Chondrocyte (in vitro differentiated cells): Measurements from ENCODE around the gene FCER1G. TPM values are rescaled to one million over a fixed set of nuclear protein-coding genes. Genes with fewer than 3 reads are reported as not detected.

ENCODE experiments used
- DNase-seq: peaks from one replicate; pipeline ENCODE4 v3.0.0; 2021; ENCODE audit warnings: mixed read lengths, low spot score
- H3K27ac Mint-ChIP-seq: one replicate; pipeline ENCODE4 v1.8.0; 2021; ENCODE audit warnings: mild to moderate bottlenecking, moderate library complexity, mixed read lengths; ENCODE audit not compliant: unreplicated experiment
- H3K27me3 Mint-ChIP-seq: 2 replicates; pipeline ENCODE4 v1.8.0; 2021; ENCODE audit warnings: low read depth, mixed read lengths
- H3K36me3 Mint-ChIP-seq: 2 replicates; pipeline ENCODE4 v1.8.0; 2021; ENCODE audit warnings: low read depth, mixed read lengths
- H3K4me1 Mint-ChIP-seq: 2 replicates; pipeline ENCODE4 v1.8.0; 2021; ENCODE audit warnings: low read depth, mild to moderate bottlenecking, mixed read lengths
- H3K4me3 Mint-ChIP-seq: one replicate; pipeline ENCODE4 v1.8.0; 2021; ENCODE audit warnings: mild to moderate bottlenecking, moderate library complexity, mixed read lengths; ENCODE audit not compliant: unreplicated experiment
- H3K9me3 Mint-ChIP-seq: 2 replicates; pipeline ENCODE4 v1.8.0; 2021; ENCODE audit warnings: low read depth, mixed read lengths
- CTCF ChIP-seq: fragments of 200-600 bp; sonication (generic); IDR thresholded peaks from 2 replicates; pipeline ENCODE4 v1.5.0; 2021; ENCODE audit warnings: antibody characterized with exemption, mild to moderate bottlenecking, moderate library complexity
- total RNA-seq: library from RNA; stranded (reverse); gene quantifications from 3 replicates; pipeline ENCODE4 v1.2.1, GENCODE V29; 2021

The FCER1G gene
- total RNA-seq, 1 donor from 2014 or later: not detected

GRCh38 chr1:161225178-161225533 is 10.1 kb downstream of the FCER1G start:
- TF ChIP-seq CTCF: no peak
- Mint-ChIP-seq H3K9me3 (no peaks in the 10 kb centered on the region), H3K4me1 (peaks cover 26% of the 10 kb centered on the region), H3K27me3 (no peaks in the 10 kb centered on the region), H3K36me3 (peaks cover 12% of the 10 kb centered on the region), H3K27ac (peak overlapping the region; percentile 97), H3K4me3 (no peak overlapping the region)
- DNase-seq: no peak

GRCh38 chr1:161225534-161226319 is 10.6 kb downstream of the FCER1G start, which contains the start of gene TOMM40L:
TSS of gene TOMM40L (plus strand) at chr1:161226060. CDS start at chr1:161226490, 430 bp downstream.
- Mint-ChIP-seq H3K27me3 (no peaks in the 10 kb centered on the region), H3K4me1 (peaks cover 26% of the 10 kb centered on the region), H3K9me3 (no peaks in the 10 kb centered on the region), H3K36me3 (peaks cover 16% of the 10 kb centered on the region), H3K4me3 (peak within 1 kb of the TSS; percentile 100), H3K27ac (peak within 1 kb of the TSS; percentile 97)
- DNase-seq: peak; percentile 89
- peak; percentile 79 for TF ChIP-seq CTCF

- Mint-ChIP-seq H3K4me3 (peak overlapping the region; percentile 100), H3K27me3 (no peaks in the 10 kb centered on the region), H3K27ac (peak overlapping the region; percentile 97), H3K4me1 (peaks cover 26% of the 10 kb centered on the region), H3K36me3 (peaks cover 16% of the 10 kb centered on the region), H3K9me3 (no peaks in the 10 kb centered on the region)
- DNase-seq: no peak
- TF ChIP-seq CTCF: no peak
Measured at GRCh38 chr1:161226320-161226711, 11.2 kb downstream of the FCER1G start.

- no peaks in the 10 kb centered on the region for H3K9me3 Mint-ChIP-seq
- H3K4me3 Mint-ChIP-seq: peak overlapping the region; percentile 100
- H3K27ac Mint-ChIP-seq: peak overlapping the region; percentile 57
- H3K27me3 Mint-ChIP-seq: no peaks in the 10 kb centered on the region
- H3K36me3 Mint-ChIP-seq: peaks cover 16% of the 10 kb centered on the region
- peaks cover 26% of the 10 kb centered on the region for H3K4me1 Mint-ChIP-seq
- no peak for DNase-seq
- TF ChIP-seq CTCF: no peak
Measured at GRCh38 chr1:161226759-161227158, 11.7 kb downstream of the FCER1G start.

GRCh38 chr1:161227196-161227871 is 12.2 kb downstream of the FCER1G start:
- DNase-seq: no peak
- H3K4me1 Mint-ChIP-seq: peaks cover 26% of the 10 kb centered on the region
- no peaks in the 10 kb centered on the region for H3K9me3 Mint-ChIP-seq
- no peaks in the 10 kb centered on the region for H3K27me3 Mint-ChIP-seq
- peaks cover 16% of the 10 kb centered on the region for H3K36me3 Mint-ChIP-seq
- H3K27ac Mint-ChIP-seq: no peak overlapping the region
- peak; percentile 95 for TF ChIP-seq CTCF
- peak overlapping the region; percentile 100 for H3K4me3 Mint-ChIP-seq
